Hematopoietic multipotent progenitor cell treated with erythropoietin and hydrocortisone succinate and interleukin-3 and kit ligand, for 15 days (in vitro differentiated cells): ENCODE data around the gene ARMC5.
A peak's percentile ranks its signal among the peaks of the same experiment; 100 is the strongest.
"Not testable (repeated sequence)": the region's sequence is repeated elsewhere in the genome, so short reads cannot be mapped to it uniquely, and the experiment has no call there.

Experiments
- DNase-seq: peaks from one replicate; pipeline ENCODE4 v3.0.0-alpha.2; 2015; ENCODE audit warnings: low spot score

ARMC5 gene

DNA sequence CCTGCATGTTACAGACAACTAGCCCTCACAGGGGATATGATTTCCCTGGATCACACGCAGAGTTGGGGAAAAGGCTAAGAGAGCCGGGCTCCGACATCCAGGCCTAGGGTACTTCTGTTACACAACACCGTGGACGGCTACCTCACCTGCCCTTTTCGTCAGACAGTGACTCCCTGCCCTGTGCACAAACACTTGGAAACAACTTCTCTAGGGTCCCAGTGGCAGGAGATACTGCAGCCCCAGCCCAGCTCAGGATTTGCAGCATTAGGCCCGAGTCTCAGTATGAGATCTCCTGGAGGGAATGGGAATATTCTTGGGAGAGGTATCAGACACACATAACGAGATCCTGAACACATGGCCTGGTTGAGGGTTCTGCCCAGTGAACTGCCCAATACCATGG is 40.6 kb downstream of the ARMC5 start:
- DNase-seq: no peak

DNA sequence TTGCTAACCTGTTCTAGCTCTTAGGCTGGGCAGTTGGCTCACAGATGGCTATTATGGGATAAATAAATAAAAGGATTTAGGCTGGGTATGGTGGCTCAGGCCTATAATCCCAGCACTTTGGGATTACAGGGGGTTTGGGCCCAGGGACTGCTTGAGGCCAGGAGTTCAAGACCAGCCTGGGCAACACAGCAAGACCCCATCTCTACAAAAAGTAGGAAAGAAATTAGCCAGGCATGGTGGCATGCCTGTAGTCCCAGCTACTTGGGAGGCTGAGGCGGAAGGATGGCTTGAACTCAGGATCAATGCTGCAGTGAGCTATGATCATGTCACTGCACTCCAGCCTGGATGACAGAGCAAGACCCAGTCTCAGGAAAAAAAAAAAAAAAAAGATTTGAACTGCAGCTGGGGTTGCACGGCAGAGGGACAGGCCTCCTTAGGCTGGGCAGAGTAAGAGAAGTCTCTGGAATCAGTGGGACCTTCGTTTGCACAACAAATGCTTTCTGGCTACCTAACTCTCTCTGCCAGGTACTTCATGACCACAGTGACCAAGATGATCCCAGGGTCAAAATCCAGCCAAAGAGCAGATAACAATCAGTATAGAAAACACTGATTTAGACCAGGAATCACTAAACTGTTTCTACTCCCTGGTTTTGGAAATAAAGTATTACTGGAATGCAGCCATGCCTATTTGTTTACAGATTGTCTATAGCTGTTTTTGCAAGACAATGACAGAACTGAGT is 42.1 kb downstream of the ARMC5 start:
- no peak for DNase-seq

DNA sequence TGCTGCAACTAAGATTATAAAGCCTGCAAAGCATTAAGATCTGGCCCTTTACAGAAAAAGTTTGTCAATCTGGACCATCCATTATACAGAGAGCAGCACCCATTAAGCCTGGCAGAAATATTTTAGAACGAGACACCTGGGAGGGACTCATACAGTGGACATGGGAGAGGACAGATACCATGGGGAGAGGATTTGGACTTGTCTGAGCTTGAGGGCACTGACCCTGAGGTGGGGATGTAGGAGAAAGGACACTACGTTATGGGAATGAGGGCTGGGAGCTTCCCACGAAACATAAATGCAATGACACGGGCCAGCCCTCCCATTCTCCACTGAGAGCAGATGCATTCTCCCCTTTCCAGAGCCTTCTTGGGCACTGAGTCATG is 42.7 kb downstream of the ARMC5 start:
- no peak for DNase-seq

DNA sequence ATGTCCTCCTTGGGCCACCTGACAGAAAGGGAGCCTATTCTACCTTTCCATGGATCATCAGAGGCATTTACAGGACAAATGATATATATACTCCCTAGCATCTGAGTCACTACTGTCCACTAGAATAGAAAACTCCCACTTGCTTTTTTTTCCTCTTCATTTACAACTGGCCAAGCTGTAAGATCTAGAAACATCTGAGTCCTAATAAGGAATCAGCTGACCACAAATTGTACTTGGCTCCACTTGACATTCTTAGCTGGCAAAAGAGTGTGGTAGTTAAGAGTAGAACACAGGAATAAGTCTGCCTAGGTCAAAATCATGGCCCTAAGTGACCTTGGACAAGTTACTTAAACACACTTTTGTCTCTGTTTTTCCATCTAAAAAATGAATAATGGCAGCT is 43.7 kb downstream of the ARMC5 start:
- DNase-seq: no peak

DNA sequence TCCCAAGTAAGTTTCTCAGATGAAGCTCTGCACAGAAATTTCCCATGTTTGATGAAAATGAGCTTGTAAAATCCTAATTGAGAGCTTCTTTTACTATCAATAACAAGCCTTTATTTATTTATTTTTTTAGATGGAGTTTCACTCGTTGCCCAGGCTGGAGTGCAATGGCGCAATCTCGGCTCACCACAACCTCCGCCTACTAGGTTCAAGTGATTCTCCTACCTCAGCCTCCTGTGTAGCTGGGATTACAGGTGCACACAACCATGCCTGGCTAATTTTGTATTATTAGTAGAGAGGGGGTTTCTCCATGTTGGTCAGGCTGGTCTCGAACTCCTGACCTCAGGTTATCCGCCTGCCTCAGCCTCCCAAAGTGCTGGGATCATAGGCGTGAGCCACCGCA is 44.3 kb downstream of the ARMC5 start:
- DNase-seq: not testable (repeated sequence)

DNA sequence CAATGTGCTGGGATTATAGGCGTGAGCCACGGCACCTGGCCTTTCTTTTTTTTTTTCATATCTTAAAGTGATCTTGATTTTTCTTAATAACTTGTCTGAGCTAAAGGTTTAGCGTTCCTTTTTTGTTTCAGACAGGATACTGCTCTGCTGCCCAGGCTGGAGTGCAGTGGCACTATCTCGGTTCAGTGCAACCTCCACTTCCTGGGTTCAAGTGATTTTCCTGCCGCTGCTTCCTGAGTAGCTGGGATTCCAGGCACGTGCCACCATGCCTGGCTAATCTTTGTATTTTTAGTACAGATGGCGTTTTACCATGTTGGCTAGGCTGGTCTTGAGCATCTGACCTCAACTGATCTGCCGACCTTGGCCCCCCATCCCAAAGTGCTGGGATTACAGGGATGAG is 44.9 kb downstream of the ARMC5 start:
- DNase-seq: no peak

DNA sequence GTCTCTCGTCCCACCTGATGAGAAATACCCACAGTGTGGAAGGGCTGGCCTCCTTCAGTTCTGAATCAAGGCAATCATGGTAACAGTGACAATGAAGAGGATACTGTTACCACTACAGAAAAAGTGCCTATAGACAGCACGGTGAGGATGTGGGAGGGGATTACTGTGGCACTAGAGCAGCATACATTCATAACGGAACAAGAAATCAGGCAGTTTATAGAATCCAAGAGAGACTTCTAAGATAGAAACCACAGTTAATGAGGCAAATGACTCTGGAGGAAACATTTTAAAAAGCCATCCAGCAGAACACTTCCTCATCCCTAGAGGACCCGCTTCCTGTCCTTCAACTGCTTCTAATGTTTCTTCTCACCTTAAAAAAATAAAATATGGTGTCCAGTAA is 46.2 kb downstream of the ARMC5 start:
- no peak for DNase-seq

DNA sequence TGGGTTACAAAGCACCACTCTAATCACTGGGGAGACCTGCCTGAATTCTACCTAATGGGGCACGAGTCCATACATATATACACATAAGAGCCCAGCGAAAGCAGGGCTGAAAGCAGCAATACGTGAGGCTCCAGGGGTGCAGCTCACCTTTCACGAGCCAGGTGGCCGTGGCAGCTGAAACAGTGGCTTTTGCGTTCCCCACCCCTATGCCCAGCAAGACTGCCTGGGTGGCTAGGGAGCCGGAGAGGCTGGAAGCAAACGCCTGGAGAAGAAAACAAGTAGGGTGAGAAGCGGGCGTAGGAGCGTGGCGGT is 48.3 kb downstream of the ARMC5 start:
- DNase-seq: no peak

DNA sequence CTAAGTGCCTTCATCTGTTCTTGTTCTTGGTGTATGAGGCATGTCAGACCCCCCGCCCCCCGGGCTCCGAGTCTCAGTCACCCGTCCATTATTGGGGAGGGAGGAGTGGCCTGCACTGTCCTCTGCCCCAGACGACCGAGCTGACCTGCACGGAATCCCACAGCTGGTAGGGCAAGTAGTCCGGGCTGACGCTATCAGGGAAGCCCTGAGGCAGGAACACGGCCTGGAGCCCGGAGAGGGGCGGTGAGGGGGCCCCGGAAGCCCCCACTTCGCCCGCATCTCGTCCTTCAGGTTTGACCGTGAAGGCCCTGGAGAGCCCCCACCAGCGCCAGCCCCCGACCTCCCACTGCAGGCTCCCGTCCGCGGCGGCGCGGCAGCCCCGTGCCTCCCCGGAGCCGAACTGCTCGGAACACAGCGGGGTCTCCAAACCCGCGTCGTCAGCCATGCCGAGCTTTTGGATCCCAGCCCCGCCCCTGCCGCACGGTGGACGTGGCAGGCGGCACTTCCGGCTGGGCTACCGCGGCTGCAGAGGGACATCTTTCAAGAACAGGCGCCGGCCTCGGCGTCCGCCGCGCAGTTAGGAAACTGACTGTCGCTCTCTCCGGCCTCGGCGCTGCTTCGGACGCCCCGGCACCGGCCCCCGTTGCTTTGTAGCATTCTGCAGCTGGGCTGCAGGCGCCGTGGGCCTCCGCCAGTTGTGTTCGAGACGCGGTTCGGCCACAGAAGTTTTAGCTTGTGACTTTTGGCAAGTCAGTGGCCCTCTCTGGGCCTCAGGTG is 48.8 kb downstream of the ARMC5 start, which contains the start of gene RUSF1:
Gene RUSF1 (minus strand): TSS at position 463 of the 777 bp plus-strand sequence. CDS start 18 bp downstream, at position 445.
- DNase-seq: peak; percentile 86

DNA sequence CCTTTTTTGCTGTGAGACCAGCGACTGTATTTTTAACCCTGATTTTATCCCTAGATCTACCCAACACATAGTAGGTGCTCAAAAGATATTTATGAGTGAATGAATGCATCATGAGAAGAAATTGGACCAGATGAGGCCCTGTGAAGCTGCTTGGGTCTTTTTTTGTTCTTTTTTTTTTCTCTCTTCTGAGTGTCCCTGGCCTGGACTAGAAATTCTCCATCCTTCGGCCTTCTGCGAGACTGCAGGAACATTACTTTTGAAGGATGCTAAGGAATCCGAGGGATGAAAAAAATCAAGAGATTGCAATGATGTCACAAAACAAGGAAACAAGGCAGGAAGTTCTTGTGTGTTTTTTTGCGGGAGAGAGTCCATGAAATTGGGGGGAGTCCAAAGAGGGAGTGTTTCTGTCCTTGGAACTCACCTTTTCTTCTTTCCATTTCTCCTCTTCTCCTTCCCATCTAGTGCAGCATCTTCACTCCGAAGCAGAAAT is 49.5 kb downstream of the ARMC5 start:
- DNase-seq: no peak

DNA sequence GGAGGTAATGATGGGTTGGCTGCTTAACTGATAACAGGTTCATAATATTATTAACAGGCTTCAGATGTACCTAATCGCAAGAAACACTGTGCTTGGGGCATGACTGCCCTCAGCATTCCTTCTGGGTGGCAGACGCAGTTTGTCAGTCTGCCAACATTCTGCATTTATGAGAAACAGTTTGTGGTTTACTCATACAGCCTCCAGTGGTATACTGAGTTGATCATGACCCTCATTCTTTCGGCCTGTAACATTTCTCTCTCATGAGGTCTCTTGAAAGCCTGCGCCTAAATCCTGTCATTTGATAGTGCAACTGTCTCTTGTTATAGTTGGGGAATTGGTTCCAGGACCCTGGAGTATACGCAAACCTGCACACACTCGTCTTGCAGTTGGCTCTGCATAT is 53.8 kb downstream of the ARMC5 start:
- DNase-seq: peak; percentile 35

DNA sequence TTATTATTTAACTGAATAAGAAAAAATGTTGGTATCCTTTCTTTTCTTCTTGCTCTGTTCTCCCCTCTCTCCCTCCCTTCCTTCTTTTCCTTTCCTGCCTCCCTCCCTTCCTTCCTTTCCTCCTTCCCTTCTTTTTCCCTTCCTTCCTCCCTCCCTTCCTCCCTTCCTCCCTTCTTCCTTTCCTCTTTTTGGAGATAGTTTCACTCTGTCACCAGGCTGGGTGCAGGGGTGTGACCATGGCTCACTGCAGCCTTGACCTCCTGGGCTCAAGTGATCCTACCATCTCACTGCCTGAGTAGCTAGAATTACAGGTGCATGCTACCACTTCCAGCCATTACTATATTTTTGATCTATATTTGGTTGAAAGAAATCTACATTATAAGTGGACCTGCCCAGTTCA is 54.6 kb downstream of the ARMC5 start:
- DNase-seq: no peak
